NAMALWA (cell line): Measurements from ENCODE around the gene KLF3.
"Not testable (repeated sequence)": the region's sequence is repeated elsewhere in the genome, so short reads cannot be mapped to it uniquely, and the experiment has no call there.

Experiments used
- DNase-seq: peaks from one replicate; pipeline ENCODE4 v3.0.0-alpha.2; 2015; ENCODE audit warnings: low spot score

KLF3 gene

GRCh38 chr4:38663801-38664705 is at the start of gene KLF3:
TSS of gene KLF3 (plus strand) at chr4:38664199. CDS start at chr4:38680626, 16,427 bp downstream.
- peak; percentile 54 for DNase-seq

GRCh38 chr4:38614231-38614630 is 49.8 kb upstream of the KLF3 start:
- DNase-seq, result no peak

- no peak for DNase-seq
Measured at GRCh38 chr4:38615847-38616246, 48.2 kb upstream of the KLF3 start.

GRCh38 chr4:38618505-38618904 is 45.5 kb upstream of the KLF3 start:
- DNase-seq, result no peak

- no peak for DNase-seq
Measured at GRCh38 chr4:38619316-38619715, 44.7 kb upstream of the KLF3 start.

GRCh38 chr4:38620065-38620464 is 43.9 kb upstream of the KLF3 start:
- no peak for DNase-seq

- no peak for DNase-seq
Measured at GRCh38 chr4:38620527-38621027, 43.4 kb upstream of the KLF3 start.

GRCh38 chr4:38621028-38621684 is 42.8 kb upstream of the KLF3 start:
- no peak for DNase-seq

- DNase-seq, result no peak
Measured at GRCh38 chr4:38621831-38622230, 42.2 kb upstream of the KLF3 start.

GRCh38 chr4:38622340-38622739 is 41.7 kb upstream of the KLF3 start:
- DNase-seq, result not testable (repeated sequence)

- DNase-seq, result no peak
Measured at GRCh38 chr4:38623260-38623659, 40.7 kb upstream of the KLF3 start.

- DNase-seq, result no peak
Measured at GRCh38 chr4:38624311-38624710, 39.7 kb upstream of the KLF3 start.

GRCh38 chr4:38625508-38625907 is 38.5 kb upstream of the KLF3 start:
- no peak for DNase-seq

- not testable (repeated sequence) for DNase-seq
Measured at GRCh38 chr4:38626901-38627444, 37.0 kb upstream of the KLF3 start.

GRCh38 chr4:38630519-38630918 is 33.5 kb upstream of the KLF3 start:
- no peak for DNase-seq

GRCh38 chr4:38634047-38634759 is 29.8 kb upstream of the KLF3 start:
- no peak for DNase-seq

GRCh38 chr4:38639242-38639641 is 24.8 kb upstream of the KLF3 start:
- DNase-seq, result no peak

- no peak for DNase-seq
Measured at GRCh38 chr4:38641811-38642210, 22.2 kb upstream of the KLF3 start.

- DNase-seq, result no peak
Measured at GRCh38 chr4:38644201-38644600, 19.8 kb upstream of the KLF3 start.

GRCh38 chr4:38647101-38647819 is 16.7 kb upstream of the KLF3 start:
- DNase-seq, result no peak

- no peak for DNase-seq
Measured at GRCh38 chr4:38650133-38650532, 13.9 kb upstream of the KLF3 start.

- no peak for DNase-seq
Measured at GRCh38 chr4:38654273-38654672, 9.7 kb upstream of the KLF3 start.
